ENCODE measurements around the gene PPP2R5B. TPM values are rescaled to one million over a fixed set of nuclear protein-coding genes. Genes with fewer than 3 reads are reported as not detected.

The PPP2R5B gene
- total RNA-seq, 1 donor from 2014 or later: 6.3 TPM

DNA sequence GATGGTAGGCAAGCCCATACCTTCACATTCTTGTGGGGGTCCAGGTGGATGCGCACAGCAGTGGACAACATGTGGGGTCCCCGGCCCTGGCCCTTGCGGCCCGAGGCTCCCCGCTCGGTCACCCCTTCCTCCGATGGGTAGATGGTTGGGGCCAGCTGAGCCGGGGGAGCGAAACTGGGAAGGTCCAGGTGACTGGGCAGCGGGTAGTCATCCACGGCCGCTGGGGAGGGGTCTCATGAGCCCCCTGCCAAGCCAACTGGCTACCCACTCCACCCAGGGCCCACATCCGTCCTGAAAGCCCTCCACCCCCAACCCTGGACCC, 18.2 kb upstream of the PPP2R5B start:
- Histone ChIP-seq H3K4me3 (ENCODE audit: low read length in 3 of 3) (no peak overlapping the region), H3K36me3 (ENCODE audit: control insufficient read depth in 3 of 3, insufficient read depth in 3 of 3, low read length in 3 of 3) (peaks cover 73 to 77% (median 76%) of the 10 kb centered on the region in 3 donors), H3K27ac (ENCODE audit: low read depth, low read length) (no peak overlapping the region), H3K4me1 (ENCODE audit: control insufficient read depth in 3 of 3, insufficient read depth in 3 of 3, low read length in 3 of 3) (no peaks in the 10 kb centered on the region), H3K27me3 (ENCODE audit: control insufficient read depth in 3 of 3, insufficient read depth in 3 of 3, low read length in 3 of 3) (no peaks in the 10 kb centered on the region), H3K9me3 (ENCODE audit: control insufficient read depth in 3 of 3, low read length in 3 of 3) (no peaks in the 10 kb centered on the region), H3K9ac (ENCODE audit: low read depth in 1 of 3, low read length in 3 of 3) (no peak overlapping the region)

DNA sequence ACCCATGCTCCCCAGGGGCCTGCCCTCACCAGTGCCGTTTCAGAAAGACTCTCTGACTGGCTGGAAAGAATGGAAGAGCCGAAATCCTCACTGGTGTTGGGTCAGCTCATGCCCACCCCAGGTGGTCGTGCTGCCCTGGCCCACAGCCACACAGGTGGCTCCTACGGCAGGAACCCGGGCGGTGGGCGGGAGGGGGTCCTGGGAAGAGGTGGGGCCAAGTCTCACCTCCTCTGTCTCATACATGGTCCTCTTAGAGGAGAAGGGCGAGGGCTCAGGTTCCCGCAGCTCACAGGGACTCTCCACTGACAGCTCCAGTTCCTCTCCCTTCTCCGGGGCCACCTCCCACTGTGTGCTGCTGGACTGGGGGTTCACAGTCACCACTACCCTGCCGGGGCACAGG, 15.7 kb upstream of the PPP2R5B start:
- Histone ChIP-seq H3K4me3 (ENCODE audit: low read length in 3 of 3) (no peak overlapping the region), H3K9me3 (ENCODE audit: control insufficient read depth in 3 of 3, low read length in 3 of 3) (no peaks in the 10 kb centered on the region), H3K27me3 (ENCODE audit: control insufficient read depth in 3 of 3, insufficient read depth in 3 of 3, low read length in 3 of 3) (no peaks in the 10 kb centered on the region), H3K27ac (ENCODE audit: low read depth, low read length) (no peak overlapping the region), H3K36me3 (ENCODE audit: control insufficient read depth in 3 of 3, insufficient read depth in 3 of 3, low read length in 3 of 3) (peaks cover 75 to 80% (median 76%) of the 10 kb centered on the region in 3 donors), H3K9ac (ENCODE audit: low read depth in 1 of 3, low read length in 3 of 3) (no peak overlapping the region), H3K4me1 (ENCODE audit: control insufficient read depth in 3 of 3, insufficient read depth in 3 of 3, low read length in 3 of 3) (no peaks in the 10 kb centered on the region)

DNA sequence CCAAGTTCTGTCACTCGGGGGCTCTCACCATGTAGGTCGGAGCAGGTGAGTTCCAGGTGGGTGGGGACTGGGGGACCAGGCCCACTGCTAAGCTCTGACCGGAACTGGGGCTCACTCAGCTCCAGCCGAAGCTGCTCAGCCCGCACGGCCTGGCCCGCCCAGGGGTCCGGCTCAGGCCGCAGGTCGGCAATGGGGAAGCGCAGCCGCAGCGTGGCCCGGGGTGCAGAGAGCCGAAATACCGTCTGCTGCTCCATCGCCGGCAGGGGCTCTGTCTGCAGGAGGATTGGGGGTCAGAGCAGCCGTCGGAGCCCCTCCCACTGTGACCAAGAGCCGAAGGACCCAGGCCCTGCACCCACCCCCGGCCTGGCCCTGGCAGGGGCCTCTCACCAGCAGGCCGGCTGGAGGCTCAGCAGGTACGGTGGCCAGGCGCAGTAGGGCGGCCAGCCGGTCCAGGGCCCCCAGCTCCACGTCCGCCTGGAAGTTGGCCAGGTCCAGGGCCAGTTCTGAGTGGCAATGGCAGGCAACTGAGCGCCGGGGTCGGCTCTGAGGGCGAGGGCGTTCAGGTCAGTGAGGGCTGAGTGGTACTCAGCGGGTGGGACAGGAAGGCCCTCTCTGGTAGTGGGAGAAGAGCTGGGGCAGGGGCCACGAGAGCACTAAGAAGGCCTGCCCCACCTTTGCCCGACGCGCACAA, 14.7 kb upstream of the PPP2R5B start:
- no peaks in the 10 kb centered on the region for H3K9me3 ChIP-seq (ENCODE audit: control insufficient read depth in 3 of 3, low read length in 3 of 3)
- no peaks in the 10 kb centered on the region for H3K27me3 ChIP-seq (ENCODE audit: control insufficient read depth in 3 of 3, insufficient read depth in 3 of 3, low read length in 3 of 3)
- no peak overlapping the region for H3K4me3 ChIP-seq (ENCODE audit: low read length in 3 of 3)
- no peaks in the 10 kb centered on the region for H3K4me1 ChIP-seq (ENCODE audit: control insufficient read depth in 3 of 3, insufficient read depth in 3 of 3, low read length in 3 of 3)
- no peak overlapping the region for H3K9ac ChIP-seq (ENCODE audit: low read depth in 1 of 3, low read length in 3 of 3)
- H3K36me3 ChIP-seq (ENCODE audit: control insufficient read depth in 3 of 3, insufficient read depth in 3 of 3, low read length in 3 of 3): peaks cover 80 to 87% (median 82%) of the 10 kb centered on the region in 3 donors
- H3K27ac ChIP-seq (ENCODE audit: low read depth, low read length): no peak overlapping the region

DNA sequence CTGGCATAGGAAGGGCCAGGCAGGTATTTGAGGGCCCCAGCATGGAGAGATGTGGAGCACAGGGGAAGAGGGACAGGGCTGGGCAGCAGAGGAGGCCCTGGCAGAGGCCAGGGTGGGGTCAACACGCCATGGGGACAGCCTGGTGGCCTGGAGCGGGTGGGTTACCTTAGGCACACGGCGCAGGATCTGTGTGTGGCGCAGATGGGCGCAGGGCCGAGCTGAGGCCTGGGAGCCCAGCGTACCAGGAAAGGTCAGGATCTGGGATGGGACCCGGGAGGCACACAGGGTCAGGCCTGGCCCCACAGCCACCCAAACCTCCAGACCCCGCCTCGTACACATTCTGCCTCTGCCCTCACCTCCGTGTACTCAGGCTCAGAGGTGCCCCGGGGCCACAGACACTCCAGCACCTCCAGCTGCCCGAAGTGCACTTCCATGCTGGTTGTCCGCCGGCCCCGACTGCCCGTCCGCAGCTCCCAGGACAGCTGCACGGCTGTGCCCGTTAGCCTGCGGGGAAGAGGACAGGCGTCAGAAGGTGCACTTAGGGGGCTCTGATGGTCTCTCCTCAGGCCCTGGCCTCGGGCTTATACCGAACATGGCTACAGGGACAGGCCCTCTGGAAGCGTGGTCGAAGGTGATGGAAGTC, 13.9 kb upstream of the PPP2R5B start:
- Histone ChIP-seq H3K9me3 (ENCODE audit: control insufficient read depth in 3 of 3, low read length in 3 of 3) (no peaks in the 10 kb centered on the region), H3K9ac (ENCODE audit: low read depth in 1 of 3, low read length in 3 of 3) (no peak overlapping the region), H3K27me3 (ENCODE audit: control insufficient read depth in 3 of 3, insufficient read depth in 3 of 3, low read length in 3 of 3) (no peaks in the 10 kb centered on the region), H3K4me1 (ENCODE audit: control insufficient read depth in 3 of 3, insufficient read depth in 3 of 3, low read length in 3 of 3) (peaks cover 0 to 7% (median 2%) of the 10 kb centered on the region in 3 donors), H3K27ac (ENCODE audit: low read depth, low read length) (no peak overlapping the region), H3K4me3 (ENCODE audit: low read length in 3 of 3) (no peak overlapping the region), H3K36me3 (ENCODE audit: control insufficient read depth in 3 of 3, insufficient read depth in 3 of 3, low read length in 3 of 3) (peaks cover 76 to 82% (median 76%) of the 10 kb centered on the region in 3 donors)

DNA sequence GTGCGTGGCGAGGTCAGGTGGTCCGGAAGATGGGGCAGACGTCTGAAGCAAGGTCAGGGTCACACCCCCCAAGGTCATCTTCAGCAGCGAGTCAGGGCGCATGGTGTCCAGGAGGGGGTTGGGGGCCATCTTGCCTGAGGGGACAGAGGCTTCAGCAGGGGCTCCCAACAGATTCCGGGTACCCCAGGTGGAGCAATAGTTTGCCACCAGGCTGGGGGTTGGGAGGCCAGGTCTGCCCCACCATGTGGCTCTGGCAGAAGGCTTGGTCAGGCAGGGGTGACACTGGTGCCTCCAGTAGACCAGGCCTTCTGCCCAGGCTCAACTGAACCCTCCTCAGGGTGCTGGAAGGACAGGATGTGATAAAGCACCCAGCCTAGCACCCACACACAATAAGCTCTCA, 13.3 kb upstream of the PPP2R5B start:
- no peak overlapping the region for H3K9ac ChIP-seq (ENCODE audit: low read depth in 1 of 3, low read length in 3 of 3)
- no peak overlapping the region for H3K4me3 ChIP-seq (ENCODE audit: low read length in 3 of 3)
- H3K9me3 ChIP-seq (ENCODE audit: control insufficient read depth in 3 of 3, low read length in 3 of 3): no peaks in the 10 kb centered on the region
- H3K36me3 ChIP-seq (ENCODE audit: control insufficient read depth in 3 of 3, insufficient read depth in 3 of 3, low read length in 3 of 3): peaks cover 70 to 77% (median 70%) of the 10 kb centered on the region in 3 donors
- H3K27ac ChIP-seq (ENCODE audit: low read depth, low read length): no peak overlapping the region
- peaks cover 5 to 12% (median 7%) of the 10 kb centered on the region in 3 donors for H3K4me1 ChIP-seq (ENCODE audit: control insufficient read depth in 3 of 3, insufficient read depth in 3 of 3, low read length in 3 of 3)
- no peaks in the 10 kb centered on the region for H3K27me3 ChIP-seq (ENCODE audit: control insufficient read depth in 3 of 3, insufficient read depth in 3 of 3, low read length in 3 of 3)

DNA sequence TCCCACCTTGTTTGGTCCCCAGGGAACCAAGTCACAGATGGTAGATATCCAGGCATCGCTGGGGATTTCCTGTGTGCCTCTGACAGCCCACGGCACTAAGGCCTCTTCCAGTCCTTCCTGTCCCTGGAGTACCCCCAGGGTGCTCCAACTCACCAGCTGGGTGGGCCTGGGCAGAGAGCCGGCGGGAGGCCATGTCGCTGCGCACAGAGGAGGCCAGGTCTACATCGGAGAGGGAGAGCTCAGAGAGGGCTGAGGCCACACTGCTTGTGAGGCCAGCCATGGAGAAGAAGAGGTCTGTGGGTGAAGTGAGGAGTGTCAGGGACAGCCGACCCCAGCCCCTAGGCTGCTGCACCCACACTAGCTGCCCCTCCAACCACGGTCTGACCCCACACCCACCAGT, 12.8 kb upstream of the PPP2R5B start:
- peaks cover 65 to 72% (median 65%) of the 10 kb centered on the region in 3 donors for H3K36me3 ChIP-seq (ENCODE audit: control insufficient read depth in 3 of 3, insufficient read depth in 3 of 3, low read length in 3 of 3)
- H3K27ac ChIP-seq (ENCODE audit: low read depth, low read length): no peak overlapping the region
- no peak overlapping the region for H3K4me3 ChIP-seq (ENCODE audit: low read length in 3 of 3)
- peaks cover 10 to 18% (median 11%) of the 10 kb centered on the region in 3 donors for H3K4me1 ChIP-seq (ENCODE audit: control insufficient read depth in 3 of 3, insufficient read depth in 3 of 3, low read length in 3 of 3)
- no peaks in the 10 kb centered on the region for H3K27me3 ChIP-seq (ENCODE audit: control insufficient read depth in 3 of 3, insufficient read depth in 3 of 3, low read length in 3 of 3)
- no peak overlapping the region for H3K9ac ChIP-seq (ENCODE audit: low read depth in 1 of 3, low read length in 3 of 3)
- H3K9me3 ChIP-seq (ENCODE audit: control insufficient read depth in 3 of 3, low read length in 3 of 3): no peaks in the 10 kb centered on the region

DNA sequence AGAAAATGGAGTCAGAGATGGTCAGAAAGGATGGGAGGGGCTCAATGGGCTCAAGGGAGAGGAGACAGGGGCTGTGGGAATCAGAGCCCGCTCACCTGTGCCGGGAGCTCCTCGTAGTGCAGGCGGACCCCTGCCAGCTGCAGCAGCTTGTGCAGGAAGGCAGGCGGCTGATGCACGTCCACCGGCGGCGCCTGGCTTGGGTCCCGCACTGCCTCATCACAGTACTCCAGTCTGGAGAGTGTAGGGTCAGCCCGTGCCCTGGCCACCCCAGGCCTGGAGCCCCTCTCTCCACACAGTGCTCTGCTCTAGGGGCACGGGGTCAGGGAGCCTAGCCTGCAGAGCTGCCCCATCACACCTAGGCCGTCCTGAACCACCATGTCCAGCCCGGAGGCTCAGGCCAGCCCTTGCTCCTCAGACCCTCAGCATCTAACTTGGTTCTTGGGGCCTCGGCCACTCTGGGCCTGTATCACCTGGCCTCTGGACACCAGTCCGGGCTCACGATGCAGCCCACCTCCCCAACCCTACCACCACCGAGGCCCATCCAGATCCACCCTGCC, 11.2 kb upstream of the PPP2R5B start:
- H3K9me3 ChIP-seq (ENCODE audit: control insufficient read depth in 3 of 3, low read length in 3 of 3): no peaks in the 10 kb centered on the region
- peaks cover 53 to 59% (median 56%) of the 10 kb centered on the region in 3 donors for H3K36me3 ChIP-seq (ENCODE audit: control insufficient read depth in 3 of 3, insufficient read depth in 3 of 3, low read length in 3 of 3)
- H3K9ac ChIP-seq (ENCODE audit: low read depth in 1 of 3, low read length in 3 of 3): no peak overlapping the region

DNA sequence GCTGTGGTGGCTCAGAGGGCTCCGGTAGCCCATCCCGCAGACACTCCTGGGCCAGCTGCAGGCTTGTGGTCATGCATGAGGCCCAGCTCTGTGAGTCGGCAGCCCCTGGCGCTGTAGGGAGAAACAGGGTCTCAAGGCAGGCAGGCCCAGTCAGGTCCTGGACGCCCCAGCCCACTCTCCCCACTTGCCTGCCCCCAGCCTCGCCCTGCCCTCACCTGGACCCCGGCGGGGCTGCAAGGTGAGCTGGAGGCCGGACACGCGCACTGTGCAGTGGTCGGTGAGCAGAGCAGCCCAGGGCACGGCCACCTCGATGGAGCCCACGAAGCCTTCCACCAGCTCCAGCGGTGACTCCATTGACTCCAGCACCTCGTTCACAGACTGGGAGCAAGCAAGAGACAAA, 10.4 kb upstream of the PPP2R5B start:
- H3K9me3 ChIP-seq (ENCODE audit: control insufficient read depth in 3 of 3, low read length in 3 of 3): no peaks in the 10 kb centered on the region
- peaks cover 21 to 31% (median 22%) of the 10 kb centered on the region in 3 donors for H3K4me1 ChIP-seq (ENCODE audit: control insufficient read depth in 3 of 3, insufficient read depth in 3 of 3, low read length in 3 of 3)
- H3K27ac ChIP-seq (ENCODE audit: low read depth, low read length): no peak overlapping the region
- peaks cover 46 to 51% (median 49%) of the 10 kb centered on the region in 3 donors for H3K36me3 ChIP-seq (ENCODE audit: control insufficient read depth in 3 of 3, insufficient read depth in 3 of 3, low read length in 3 of 3)
- no peaks in the 10 kb centered on the region for H3K27me3 ChIP-seq (ENCODE audit: control insufficient read depth in 3 of 3, insufficient read depth in 3 of 3, low read length in 3 of 3)
- H3K4me3 ChIP-seq (ENCODE audit: low read length in 3 of 3): no peak overlapping the region
- H3K9ac ChIP-seq (ENCODE audit: low read depth in 1 of 3, low read length in 3 of 3): no peak overlapping the region

More for the DNA sequence above, 11.2 kb upstream of the PPP2R5B start:
- no peak overlapping the region for H3K4me3 ChIP-seq (ENCODE audit: low read length in 3 of 3)
- no peaks in the 10 kb centered on the region for H3K27me3 ChIP-seq (ENCODE audit: control insufficient read depth in 3 of 3, insufficient read depth in 3 of 3, low read length in 3 of 3)
- H3K4me1 ChIP-seq (ENCODE audit: control insufficient read depth in 3 of 3, insufficient read depth in 3 of 3, low read length in 3 of 3): peaks cover 16 to 25% (median 18%) of the 10 kb centered on the region in 3 donors
- no peak overlapping the region for H3K27ac ChIP-seq (ENCODE audit: low read depth, low read length)

DNA sequence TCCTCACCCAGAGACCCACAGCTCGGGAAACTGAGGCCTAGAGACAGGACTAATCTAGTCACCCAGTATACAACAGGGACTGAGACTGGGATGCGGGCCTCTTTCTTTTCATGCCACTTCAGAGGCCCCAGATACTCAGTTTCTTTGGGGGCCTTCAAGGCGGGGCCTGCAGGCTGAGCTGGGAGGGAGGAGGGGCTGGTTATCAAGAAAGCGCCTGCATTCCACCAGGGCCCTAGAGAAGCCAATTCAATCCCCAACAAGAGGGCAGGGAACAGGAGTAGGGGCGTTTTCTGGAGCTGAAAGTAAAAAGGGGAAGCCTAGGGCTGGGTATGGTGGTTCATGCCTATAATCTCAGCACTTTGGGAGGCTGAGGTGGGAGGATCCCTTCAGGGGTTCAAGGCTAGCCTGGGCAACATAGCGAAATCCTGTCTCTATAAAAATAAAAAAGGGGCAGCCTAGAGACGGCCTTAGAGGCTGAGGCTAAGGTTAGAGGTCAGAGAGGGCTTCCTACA, 9.1 kb upstream of the PPP2R5B start:
- Histone ChIP-seq H3K27ac (ENCODE audit: low read depth, low read length) (peak overlapping the region; percentile 62), H3K36me3 (ENCODE audit: control insufficient read depth in 3 of 3, insufficient read depth in 3 of 3, low read length in 3 of 3) (peaks cover 36 to 39% (median 38%) of the 10 kb centered on the region in 3 donors), H3K4me1 (ENCODE audit: control insufficient read depth in 3 of 3, insufficient read depth in 3 of 3, low read length in 3 of 3) (peaks cover 21 to 34% (median 24%) of the 10 kb centered on the region in 3 donors), H3K9me3 (ENCODE audit: control insufficient read depth in 3 of 3, low read length in 3 of 3) (no peaks in the 10 kb centered on the region), H3K9ac (ENCODE audit: low read depth in 1 of 3, low read length in 3 of 3) (peak overlapping the region; percentile 95 to 99 (median 98)), H3K4me3 (ENCODE audit: low read length in 3 of 3) (peak overlapping the region in 2 of 3 donors; percentile 91 to 100), H3K27me3 (ENCODE audit: control insufficient read depth in 3 of 3, insufficient read depth in 3 of 3, low read length in 3 of 3) (no peaks in the 10 kb centered on the region)
